Fibroblast of the aortic adventitia (primary cell): ENCODE data around the gene TUT4. TPM values are rescaled to one million over a fixed set of nuclear protein-coding genes. Genes with fewer than 3 reads are reported as not detected.

Experiments used
- DNase-seq: peaks from one replicate; pipeline ENCODE4 v3.0.0-alpha.2; 2010; ENCODE audit warnings: low read depth
- H3K4me3 ChIP-seq: 2 replicates; pipeline ENCODE4 v1.5.1; 2011; ENCODE audit warnings: low read depth, mild to moderate bottlenecking, control low read depth, low read length, moderate library complexity
- total RNA-seq: library from RNA; depleted of rRNA; stranded (reverse); fragments of >200 nt; gene quantifications from 2 replicates; pipeline ENCODE4 v1.2.3, GENCODE V29; 2012; ENCODE audit warnings: low replicate concordance
- TF ChIP-seq, protein P1 (sequence below): IDR thresholded peaks from 2 replicates; pipeline ENCODE4 v1.5.1; 2011; ENCODE audit warnings: mild to moderate bottlenecking, low read length, control low read depth, inconsistent platforms; ENCODE audit not compliant: insufficient read depth

Gene TUT4
- total RNA-seq, 1 donor: 42.5 TPM

DNA sequence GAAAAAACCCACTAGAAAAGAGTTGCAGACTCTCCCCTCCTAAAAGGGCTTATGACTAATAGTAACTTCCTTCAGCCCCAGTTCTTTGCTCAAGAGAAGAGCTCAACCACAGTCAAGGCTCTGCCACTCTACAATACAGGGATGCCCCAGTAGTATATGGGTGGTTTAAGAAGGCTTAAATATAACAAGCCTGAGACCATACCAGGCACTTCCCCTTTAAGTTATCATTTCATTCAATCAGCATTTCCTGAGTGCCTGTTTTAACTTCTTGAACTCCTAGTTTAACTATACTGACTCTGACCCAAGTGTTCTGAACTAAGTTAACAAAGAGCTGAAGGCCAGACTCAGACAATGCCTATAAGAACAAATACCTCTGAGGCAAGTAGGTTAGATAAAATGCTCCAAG, 128.7 kb downstream of the TUT4 start:
- DNase-seq: no peak
- TF ChIP-seq, protein P1, sequence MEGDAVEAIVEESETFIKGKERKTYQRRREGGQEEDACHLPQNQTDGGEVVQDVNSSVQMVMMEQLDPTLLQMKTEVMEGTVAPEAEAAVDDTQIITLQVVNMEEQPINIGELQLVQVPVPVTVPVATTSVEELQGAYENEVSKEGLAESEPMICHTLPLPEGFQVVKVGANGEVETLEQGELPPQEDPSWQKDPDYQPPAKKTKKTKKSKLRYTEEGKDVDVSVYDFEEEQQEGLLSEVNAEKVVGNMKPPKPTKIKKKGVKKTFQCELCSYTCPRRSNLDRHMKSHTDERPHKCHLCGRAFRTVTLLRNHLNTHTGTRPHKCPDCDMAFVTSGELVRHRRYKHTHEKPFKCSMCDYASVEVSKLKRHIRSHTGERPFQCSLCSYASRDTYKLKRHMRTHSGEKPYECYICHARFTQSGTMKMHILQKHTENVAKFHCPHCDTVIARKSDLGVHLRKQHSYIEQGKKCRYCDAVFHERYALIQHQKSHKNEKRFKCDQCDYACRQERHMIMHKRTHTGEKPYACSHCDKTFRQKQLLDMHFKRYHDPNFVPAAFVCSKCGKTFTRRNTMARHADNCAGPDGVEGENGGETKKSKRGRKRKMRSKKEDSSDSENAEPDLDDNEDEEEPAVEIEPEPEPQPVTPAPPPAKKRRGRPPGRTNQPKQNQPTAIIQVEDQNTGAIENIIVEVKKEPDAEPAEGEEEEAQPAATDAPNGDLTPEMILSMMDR: no peak
- H3K4me3 ChIP-seq: no peak overlapping the region

- DNase-seq: no peak
- no peak overlapping the region for H3K4me3 ChIP-seq
- TF ChIP-seq, protein P1: no peak
These were observed 129.1 kb downstream of the TUT4 start for GRCh38 chr1:52423771-52424170.

GRCh38 chr1:52423055-52423454, 129.8 kb downstream of the TUT4 start:
- no peak overlapping the region for H3K4me3 ChIP-seq
- no peak for DNase-seq
- TF ChIP-seq, protein P1: no peak

- DNase-seq: no peak
- TF ChIP-seq, protein P1: no peak
- H3K4me3 ChIP-seq: no peak overlapping the region
These were observed 132.2 kb downstream of the TUT4 start for GRCh38 chr1:52420713-52421112.

DNA sequence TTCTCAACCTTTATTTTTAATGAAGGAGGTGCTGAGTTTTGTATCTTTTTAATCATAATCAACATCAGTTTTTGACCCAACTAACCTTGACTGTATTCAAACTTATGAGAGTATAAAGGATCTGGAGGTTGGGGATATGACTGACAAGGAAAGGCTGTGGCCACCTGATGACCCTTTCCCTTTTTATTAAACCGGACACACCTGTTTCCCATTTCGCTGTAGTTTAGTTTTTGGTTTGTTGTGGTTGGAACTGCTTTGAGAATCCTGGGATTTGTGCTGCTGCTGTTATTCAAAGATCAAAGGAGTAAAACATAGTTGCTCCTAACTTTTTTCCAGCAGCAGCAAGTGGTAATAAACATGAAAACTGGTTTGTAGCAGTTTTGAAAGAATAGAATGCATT, 136.1 kb downstream of the TUT4 start:
- TF ChIP-seq, protein P1: no peak
- no peak for DNase-seq
- H3K4me3 ChIP-seq: no peak overlapping the region

DNA sequence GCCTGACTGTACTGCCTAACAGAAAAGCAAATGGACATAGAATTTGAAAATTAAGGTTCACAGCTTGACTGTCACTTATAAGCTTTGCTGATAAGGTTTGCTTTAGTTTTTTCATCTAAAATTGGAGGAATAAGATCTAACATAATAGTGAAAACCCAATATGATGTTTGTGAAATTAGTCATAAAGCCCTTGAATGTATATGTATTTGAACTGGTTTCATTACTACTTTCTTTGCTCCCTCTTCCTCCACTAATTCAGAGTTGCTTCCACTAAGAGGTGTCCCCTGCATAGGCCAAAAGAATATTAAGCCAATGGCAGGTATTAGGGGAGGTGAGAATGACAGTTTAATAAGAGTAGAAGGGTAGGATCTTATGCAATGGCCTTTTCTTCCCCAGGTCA, 137.9 kb downstream of the TUT4 start:
- H3K4me3 ChIP-seq: no peak overlapping the region
- no peak for DNase-seq
- TF ChIP-seq, protein P1: no peak

DNA sequence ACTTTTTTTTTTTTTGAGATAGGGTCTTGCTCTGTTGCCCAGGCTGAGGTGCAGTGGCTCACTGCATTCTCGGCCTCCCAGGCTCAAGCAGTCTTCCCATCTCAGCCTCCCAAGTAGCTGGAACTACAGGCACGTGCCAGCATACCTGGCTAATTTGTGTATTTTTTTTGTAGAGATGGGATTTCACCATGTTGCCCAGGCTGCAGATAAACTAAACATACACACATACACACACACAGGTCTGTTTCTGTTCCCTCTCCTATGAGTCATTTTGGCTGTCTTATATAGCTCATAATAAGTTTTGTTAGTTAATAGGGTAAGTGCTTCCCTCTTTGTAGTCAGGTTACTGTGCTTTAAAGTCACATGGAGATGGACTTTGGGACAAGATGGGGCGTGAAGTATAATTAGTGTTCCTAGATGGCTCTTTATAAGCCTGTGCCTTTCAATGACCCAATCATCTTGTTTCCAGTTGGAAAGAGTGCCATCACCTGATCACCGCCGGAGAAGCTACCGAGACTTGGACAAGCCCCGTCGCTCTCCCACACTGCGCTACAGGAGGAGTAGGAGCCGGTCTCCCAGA, 139.4 kb downstream of the TUT4 start:
- DNase-seq: no peak
- no peak overlapping the region for H3K4me3 ChIP-seq
- TF ChIP-seq, protein P1: no peak
